IMR-90 (cell line): Measurements from ENCODE around the gene ANK2. TPM values are rescaled to one million over a fixed set of nuclear protein-coding genes. Genes with fewer than 3 reads are reported as not detected.

Experiments used
- ATAC-seq: fragments of 200-7000 bp; cut with Tn5 transposase; 2 replicates; pipeline ENCODE4 v1.9.1; 2020; ENCODE audit warnings: low read depth, mild to moderate bottlenecking, moderate library complexity
- BruUV-seq: library from RNA; stranded (reverse); fragments of 400-500 nt; replicated peaks from 2 replicates; lab custom pipeline; 2021; lab: Mats Ljungman, UMichigan
- CTCF ChIA-PET: fragments of 300-600 bp; formaldehyde crosslinking; extraction: SDS; loops from one replicate; lab custom pipeline; 2021; ENCODE audit warnings: antibody characterized with exemption; lab: Yijun Ruan, JAX
- POLR2A ChIA-PET: fragments of 300-600 bp; sonication (Branson Sonifier 250); formaldehyde crosslinking; loops from one replicate; lab custom pipeline; 2022; ENCODE audit warnings: antibody characterized with exemption; ENCODE audit not compliant: unreplicated experiment; lab: Charles Lee
- DNase-seq: peaks from one replicate; pipeline ENCODE4 v3.0.0; 2013
- H2AFZ ChIP-seq: replicated peaks from 2 replicates; pipeline ENCODE3; 2013; ENCODE audit warnings: low read length, mild to moderate bottlenecking; ENCODE audit not compliant: poor library complexity
- H2AK5ac ChIP-seq: 2 replicates; pipeline ENCODE4 v1.6.1; 2013; ENCODE audit warnings: low read depth, low read length, inconsistent platforms
- H2AK9ac ChIP-seq: replicated peaks from 2 replicates; pipeline ENCODE3; 2013; ENCODE audit warnings: mild to moderate bottlenecking, low read depth, low read length, moderate library complexity; ENCODE audit not compliant: poor library complexity
- H2BK120ac ChIP-seq: 2 replicates; pipeline ENCODE4 v1.6.1; 2013; ENCODE audit warnings: low read depth, low read length, inconsistent platforms
- H2BK15ac ChIP-seq: 3 replicates; pipeline ENCODE4 v1.6.1; 2013; ENCODE audit warnings: low read depth, low read length, inconsistent platforms
- H2BK20ac ChIP-seq: 2 replicates; pipeline ENCODE4 v1.6.1; 2013; ENCODE audit warnings: low read depth, mild to moderate bottlenecking, inconsistent platforms, low read length, moderate library complexity
- H2BK5ac ChIP-seq: 2 replicates; pipeline ENCODE4 v1.6.1; 2013; ENCODE audit warnings: mild to moderate bottlenecking, low read depth, low read length, inconsistent platforms; ENCODE audit not compliant: poor library complexity, severe bottlenecking
- H3K14ac ChIP-seq: replicated peaks from 2 replicates; pipeline ENCODE4 v1.6.1; 2013; ENCODE audit warnings: low read depth, low read length, inconsistent platforms
- H3K18ac ChIP-seq: 2 replicates; pipeline ENCODE4 v1.6.1; 2013; ENCODE audit warnings: low read depth, low read length, control low read depth
- H3K23ac ChIP-seq: 2 replicates; pipeline ENCODE4 v1.6.1; 2013; ENCODE audit warnings: low read depth, low read length, inconsistent platforms
- H3K27ac ChIP-seq: 2 replicates; pipeline ENCODE4 v1.5.1; 2013; ENCODE audit warnings: mild to moderate bottlenecking, control low read depth, low read length; ENCODE audit not compliant: insufficient read depth
- H3K27me3 ChIP-seq: 2 replicates; pipeline ENCODE4 v1.6.1; 2013; ENCODE audit warnings: low read length; ENCODE audit not compliant: control insufficient read depth, insufficient read depth
- H3K36me3 ChIP-seq: 2 replicates; pipeline ENCODE4 v1.6.1; 2013; ENCODE audit warnings: low read length, mixed read lengths; ENCODE audit not compliant: control insufficient read depth, insufficient read depth
- H3K4ac ChIP-seq: 2 replicates; pipeline ENCODE4 v1.6.1; 2013; ENCODE audit warnings: low read depth, low read length, inconsistent platforms
- H3K4me1 ChIP-seq: 2 replicates; pipeline ENCODE4 v1.6.1; 2013; ENCODE audit warnings: low read length, mixed read lengths; ENCODE audit not compliant: control insufficient read depth, insufficient read depth
- H3K4me2 ChIP-seq: 2 replicates; pipeline ENCODE4 v1.6.1; 2013; ENCODE audit warnings: low read depth, mild to moderate bottlenecking, control low read depth, low read length, moderate library complexity
- H3K4me3 ChIP-seq: 2 replicates; pipeline ENCODE4 v1.5.1; 2013; ENCODE audit warnings: low read depth, mild to moderate bottlenecking, control low read depth, low read length, moderate library complexity; ENCODE audit not compliant: insufficient read depth
- H3K56ac ChIP-seq: 2 replicates; pipeline ENCODE4 v1.6.1; 2013; ENCODE audit warnings: low read length, inconsistent platforms; ENCODE audit not compliant: insufficient read depth; ENCODE audit errors: extremely low read depth
- H3K79me1 ChIP-seq, 2 experiments: 2 replicates each; pipeline ENCODE4 v1.6.1; 2013; ENCODE audit warnings: low read length in 2 of 2, inconsistent platforms in 1 of 2, low read depth in 1 of 2
- H3K9ac ChIP-seq: 2 replicates; pipeline ENCODE4 v1.6.1; 2013; ENCODE audit warnings: low read depth, low read length, control low read depth
- H3K9me1 ChIP-seq: 2 replicates; pipeline ENCODE4 v1.6.1; 2013; ENCODE audit warnings: low read length, inconsistent platforms; ENCODE audit not compliant: insufficient read depth
- H3K9me3 ChIP-seq: 2 replicates; pipeline ENCODE4 v1.6.1; 2013; ENCODE audit warnings: low read length; ENCODE audit not compliant: control insufficient read depth, insufficient read depth
- H4K20me1 ChIP-seq: 2 replicates; pipeline ENCODE4 v1.6.1; 2013; ENCODE audit warnings: low read length, inconsistent platforms; ENCODE audit not compliant: insufficient read depth
- H4K5ac ChIP-seq: 2 replicates; pipeline ENCODE4 v1.6.1; 2013; ENCODE audit warnings: mild to moderate bottlenecking, low read depth, low read length, control low read depth
- H4K8ac ChIP-seq, 2 experiments: 2 replicates each; pipeline ENCODE4 v1.6.1; 2013; ENCODE audit warnings: low read depth in 2 of 2, low read length in 2 of 2, control low read depth in 1 of 2, inconsistent platforms in 1 of 2
- H4K91ac ChIP-seq: 2 replicates; pipeline ENCODE4 v1.6.1; 2013; ENCODE audit warnings: low read depth, low read length, inconsistent platforms; ENCODE audit not compliant: insufficient read depth
- BHLHE40 ChIP-seq: fragments of 150-350 bp; IDR thresholded peaks from 2 replicates; pipeline ENCODE4 v1.6.1; 2016; ENCODE audit warnings: mild to moderate bottlenecking, low read depth, low read length
- CEBPB ChIP-seq: IDR thresholded peaks from 2 replicates; pipeline ENCODE4 v1.6.1; 2012; ENCODE audit warnings: low read depth, low read length, improper control_type of control experiment
- FOS ChIP-seq: fragments of 150-350 bp; IDR thresholded peaks from 2 replicates; pipeline ENCODE4 v1.6.1; 2016; ENCODE audit warnings: low read depth, low read length
- MXI1 ChIP-seq: IDR thresholded peaks from 2 replicates; pipeline ENCODE4 v1.6.1; 2012; ENCODE audit warnings: low read depth, mild to moderate bottlenecking, low read length, moderate library complexity, borderline replicate concordance
- NFE2L2 ChIP-seq: fragments of 150-350 bp; IDR thresholded peaks from 2 replicates; pipeline ENCODE4 v1.6.1; 2016; ENCODE audit warnings: low read depth, mild to moderate bottlenecking, low read length
- RAD21 ChIP-seq: IDR thresholded peaks from 2 replicates; pipeline ENCODE4 v1.6.1; 2012; ENCODE audit warnings: low read length, improper control_type of control experiment
- RCOR1 ChIP-seq: IDR thresholded peaks from 2 replicates; pipeline ENCODE4 v1.6.1; 2012; ENCODE audit warnings: mild to moderate bottlenecking, low read length, improper control_type of control experiment; ENCODE audit not compliant: insufficient replicate concordance
- RFX5 ChIP-seq: IDR thresholded peaks from 2 replicates; pipeline ENCODE4 v1.8.0; 2012; ENCODE audit warnings: low read depth, mild to moderate bottlenecking, low read length, moderate library complexity
- SMC3 ChIP-seq: fragments of 150-350 bp; IDR thresholded peaks from 2 replicates; pipeline ENCODE4 v1.6.1; 2016; ENCODE audit warnings: low read depth, mild to moderate bottlenecking, antibody characterized with exemption, low read length, moderate library complexity
- WGBS, 2 experiments: methylation state at CpG; one replicate each; pipeline versions ENCODE4 v1.1.5 to v1.1.7; 2013; ENCODE audit warnings: missing lambda C conversion rate in 2 of 2; ENCODE audit not compliant: insufficient read length in 1 of 2; ENCODE audit errors: extremely low coverage in 2 of 2; 5-methylcytosine and 5-hydroxymethylcytosine counted together
- dilution Hi-C: fragments of 300-500 bp; cut with HindIII; formaldehyde crosslinking; loops from one replicate; pipeline ENCODE4 v1.14.3; 2018; ENCODE audit warnings: low sequenced_read_pairs; ENCODE audit not compliant: unreplicated experiment
- in situ Hi-C: fragments of 300-500 bp; cut with MboI; formaldehyde crosslinking; loops from 3 replicates; pipeline ENCODE4 v1.14.3; 2019; ENCODE audit warnings: low sequenced_read_pairs, inconsistent platforms, mixed read lengths
- intact Hi-C: fragments of 100-400 bp; cut with micrococcal nuclease; formaldehyde crosslinking; loops from 2 replicates; pipeline ENCODE4 v1.10.0; 2022
- polyA plus RNA-seq, 3 experiments: library from polyadenylated mRNA; depleted of rRNA; stranded (reverse); fragments of >200 nt; gene quantifications; 2 replicates each; pipeline ENCODE4 v1.2.3, GENCODE V29; 2012; ENCODE audit warnings: low replicate concordance in 1 of 3
- total RNA-seq: library from RNA; depleted of rRNA; stranded (reverse); fragments of >200 nt; gene quantifications from 2 replicates; pipeline ENCODE4 v1.2.3, GENCODE V29; 2012
- TF ChIP-seq, protein P1 (sequence below): conservative IDR thresholded peaks from 2 replicates; pipeline ENCODE4 v1.5.1; 2012; ENCODE audit warnings: mild to moderate bottlenecking, low read depth, low read length, improper control_type of control experiment

ANK2 gene
- total and polyA plus RNA-seq, 2 of the 4 experiments (the other 2 are of a cell fraction), result 0.82 to 6.6 TPM

DNA sequence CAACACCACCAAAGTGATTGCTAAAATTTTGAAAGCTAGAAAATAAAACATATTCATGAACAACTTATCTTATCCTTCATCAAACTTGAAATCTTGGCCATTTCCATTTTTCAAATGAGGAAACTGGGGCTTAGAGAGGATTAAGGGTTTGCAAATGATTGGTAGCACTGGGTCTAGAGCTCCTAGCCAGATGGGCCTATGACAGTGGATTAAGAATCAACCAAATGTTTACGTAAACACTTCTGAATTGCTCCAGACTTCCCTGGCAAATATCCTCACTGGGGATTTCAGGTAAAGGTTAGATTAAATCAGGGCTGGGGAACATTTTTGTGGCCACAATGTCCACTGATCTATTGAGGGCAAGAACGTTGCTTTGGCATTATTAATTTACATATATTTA is 241.2 kb downstream of the ANK2 start:
- intact Hi-C loops (loop anchor here (5.0 kb wide), 3 partner anchors 92 to 1097 kb away; partner anchors contain the start of gene CAMK2D), dilution Hi-C loops (no loop called here), in situ Hi-C loops (loop anchor here (25.0 kb wide), 1 partner anchor 1097 kb away; no protein-coding TSS in a partner anchor)
- Histone ChIP-seq H3K4me2 (no peak overlapping the region), H4K8ac (no peak overlapping the region), H3K4ac (no peak overlapping the region), H3K56ac (no peak overlapping the region), H2BK120ac (no peak overlapping the region), H2AK5ac (no peak overlapping the region), H2BK15ac (no peak overlapping the region), H3K14ac (no peak overlapping the region), H2AK9ac (no peak overlapping the region), H3K23ac (no peak overlapping the region), H3K9me3 (no peaks in the 10 kb centered on the region), H3K18ac (no peak overlapping the region), H3K27me3 (no peaks in the 10 kb centered on the region), H3K4me3 (no peak overlapping the region), H2AFZ (no peak overlapping the region), H3K4me1 (peaks cover 5% of the 10 kb centered on the region), H2BK20ac (no peak overlapping the region), H3K27ac (no peak overlapping the region), H3K36me3 (no peaks in the 10 kb centered on the region), H4K20me1 (no peaks in the 10 kb centered on the region), H3K9ac (no peak overlapping the region), H4K91ac (no peak overlapping the region), H4K5ac (no peak overlapping the region), H3K79me1 (no peaks in the 10 kb centered on the region), H3K9me1 (no peaks in the 10 kb centered on the region; the same call in 1 of the 2 replicates), H2BK5ac (no peak overlapping the region)
- no peak for DNase-seq
- ATAC-seq, result no peak
- no TSS peak for BruUV-seq
- no peak for TF ChIP-seq RFX5
- TF ChIP-seq SMC3, result no peak
- TF ChIP-seq MXI1, result no peak
- no peak for TF ChIP-seq RCOR1
- no peak for TF ChIP-seq RAD21
- TF ChIP-seq FOS, result no peak
- no peak for TF ChIP-seq NFE2L2
- TF ChIP-seq BHLHE40, result no peak
- TF ChIP-seq, protein P1, sequence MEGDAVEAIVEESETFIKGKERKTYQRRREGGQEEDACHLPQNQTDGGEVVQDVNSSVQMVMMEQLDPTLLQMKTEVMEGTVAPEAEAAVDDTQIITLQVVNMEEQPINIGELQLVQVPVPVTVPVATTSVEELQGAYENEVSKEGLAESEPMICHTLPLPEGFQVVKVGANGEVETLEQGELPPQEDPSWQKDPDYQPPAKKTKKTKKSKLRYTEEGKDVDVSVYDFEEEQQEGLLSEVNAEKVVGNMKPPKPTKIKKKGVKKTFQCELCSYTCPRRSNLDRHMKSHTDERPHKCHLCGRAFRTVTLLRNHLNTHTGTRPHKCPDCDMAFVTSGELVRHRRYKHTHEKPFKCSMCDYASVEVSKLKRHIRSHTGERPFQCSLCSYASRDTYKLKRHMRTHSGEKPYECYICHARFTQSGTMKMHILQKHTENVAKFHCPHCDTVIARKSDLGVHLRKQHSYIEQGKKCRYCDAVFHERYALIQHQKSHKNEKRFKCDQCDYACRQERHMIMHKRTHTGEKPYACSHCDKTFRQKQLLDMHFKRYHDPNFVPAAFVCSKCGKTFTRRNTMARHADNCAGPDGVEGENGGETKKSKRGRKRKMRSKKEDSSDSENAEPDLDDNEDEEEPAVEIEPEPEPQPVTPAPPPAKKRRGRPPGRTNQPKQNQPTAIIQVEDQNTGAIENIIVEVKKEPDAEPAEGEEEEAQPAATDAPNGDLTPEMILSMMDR, result no peak
- TF ChIP-seq CEBPB, result no peak
- ChIA-PET POLR2A (no interaction called here), CTCF (interaction anchor here (0.7 kb wide), 1 partner anchor 18 kb away, joined by 6 read pairs; no protein-coding TSS in a partner anchor)
- WGBS, 2 experiments, result no CpG with 5 or more reads among the region's 2 CpGs
